Activated effector memory CD4-positive, alpha-beta T cell treated with Interleukin-2 at 50 U/mL for 16 hours (primary cell): Measurements from ENCODE around the gene LRRC49.
"Not testable (repeated sequence)": the region's sequence is repeated elsewhere in the genome, so short reads cannot be mapped to it uniquely, and the experiment has no call there.

ENCODE experiments used
- DNase-seq: peaks from one replicate; pipeline ENCODE4 v3.0.0-alpha.2; 2020

The LRRC49 gene

GRCh38 chr15:70867911-70868467 lies 24.6 kb upstream of the LRRC49 start:
- no peak for DNase-seq

GRCh38 chr15:70869346-70869745 lies 23.3 kb upstream of the LRRC49 start:
- DNase-seq = no peak

- DNase-seq = no peak
Observed at GRCh38 chr15:70870051-70870450, 22.6 kb upstream of the LRRC49 start.

GRCh38 chr15:70871490-70871889 lies 21.1 kb upstream of the LRRC49 start:
- not testable (repeated sequence) for DNase-seq

- DNase-seq = no peak
Observed at GRCh38 chr15:70873232-70874054, 19.2 kb upstream of the LRRC49 start.

GRCh38 chr15:70875001-70875782 lies 17.4 kb upstream of the LRRC49 start:
- DNase-seq = no peak

GRCh38 chr15:70876011-70876410 lies 16.6 kb upstream of the LRRC49 start:
- no peak for DNase-seq

- no peak for DNase-seq
Observed at GRCh38 chr15:70876683-70877082, 15.9 kb upstream of the LRRC49 start.

GRCh38 chr15:70879401-70879800 lies 13.2 kb upstream of the LRRC49 start:
- DNase-seq = no peak

GRCh38 chr15:70880781-70881180 lies 11.8 kb upstream of the LRRC49 start:
- DNase-seq = no peak

- no peak for DNase-seq
Observed at GRCh38 chr15:70882361-70882760, 10.3 kb upstream of the LRRC49 start.

- no peak for DNase-seq
Observed at GRCh38 chr15:70892912-70893560, 410 bp downstream of the LRRC49 start.

- DNase-seq = no peak
Observed at GRCh38 chr15:70902107-70902506, 9.5 kb downstream of the LRRC49 start.

- no peak for DNase-seq
Observed at GRCh38 chr15:70906842-70907241, 14.2 kb downstream of the LRRC49 start.

GRCh38 chr15:70907784-70908471 lies 15.3 kb downstream of the LRRC49 start:
- DNase-seq = no peak

GRCh38 chr15:70910958-70911357 lies 18.3 kb downstream of the LRRC49 start:
- no peak for DNase-seq

- DNase-seq = no peak
Observed at GRCh38 chr15:70912187-70912586, 19.6 kb downstream of the LRRC49 start.

GRCh38 chr15:70916531-70916930 lies 23.9 kb downstream of the LRRC49 start:
- no peak for DNase-seq

- no peak for DNase-seq
Observed at GRCh38 chr15:70917955-70918354, 25.3 kb downstream of the LRRC49 start.

GRCh38 chr15:70920981-70921696 lies 28.5 kb downstream of the LRRC49 start:
- DNase-seq = no peak

- no peak for DNase-seq
Observed at GRCh38 chr15:70922119-70922518, 29.5 kb downstream of the LRRC49 start.
